ENCODE results near the gene PLA2G3.

Gene PLA2G3, protein sequence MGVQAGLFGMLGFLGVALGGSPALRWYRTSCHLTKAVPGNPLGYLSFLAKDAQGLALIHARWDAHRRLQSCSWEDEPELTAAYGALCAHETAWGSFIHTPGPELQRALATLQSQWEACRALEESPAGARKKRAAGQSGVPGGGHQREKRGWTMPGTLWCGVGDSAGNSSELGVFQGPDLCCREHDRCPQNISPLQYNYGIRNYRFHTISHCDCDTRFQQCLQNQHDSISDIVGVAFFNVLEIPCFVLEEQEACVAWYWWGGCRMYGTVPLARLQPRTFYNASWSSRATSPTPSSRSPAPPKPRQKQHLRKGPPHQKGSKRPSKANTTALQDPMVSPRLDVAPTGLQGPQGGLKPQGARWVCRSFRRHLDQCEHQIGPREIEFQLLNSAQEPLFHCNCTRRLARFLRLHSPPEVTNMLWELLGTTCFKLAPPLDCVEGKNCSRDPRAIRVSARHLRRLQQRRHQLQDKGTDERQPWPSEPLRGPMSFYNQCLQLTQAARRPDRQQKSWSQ

DNA sequence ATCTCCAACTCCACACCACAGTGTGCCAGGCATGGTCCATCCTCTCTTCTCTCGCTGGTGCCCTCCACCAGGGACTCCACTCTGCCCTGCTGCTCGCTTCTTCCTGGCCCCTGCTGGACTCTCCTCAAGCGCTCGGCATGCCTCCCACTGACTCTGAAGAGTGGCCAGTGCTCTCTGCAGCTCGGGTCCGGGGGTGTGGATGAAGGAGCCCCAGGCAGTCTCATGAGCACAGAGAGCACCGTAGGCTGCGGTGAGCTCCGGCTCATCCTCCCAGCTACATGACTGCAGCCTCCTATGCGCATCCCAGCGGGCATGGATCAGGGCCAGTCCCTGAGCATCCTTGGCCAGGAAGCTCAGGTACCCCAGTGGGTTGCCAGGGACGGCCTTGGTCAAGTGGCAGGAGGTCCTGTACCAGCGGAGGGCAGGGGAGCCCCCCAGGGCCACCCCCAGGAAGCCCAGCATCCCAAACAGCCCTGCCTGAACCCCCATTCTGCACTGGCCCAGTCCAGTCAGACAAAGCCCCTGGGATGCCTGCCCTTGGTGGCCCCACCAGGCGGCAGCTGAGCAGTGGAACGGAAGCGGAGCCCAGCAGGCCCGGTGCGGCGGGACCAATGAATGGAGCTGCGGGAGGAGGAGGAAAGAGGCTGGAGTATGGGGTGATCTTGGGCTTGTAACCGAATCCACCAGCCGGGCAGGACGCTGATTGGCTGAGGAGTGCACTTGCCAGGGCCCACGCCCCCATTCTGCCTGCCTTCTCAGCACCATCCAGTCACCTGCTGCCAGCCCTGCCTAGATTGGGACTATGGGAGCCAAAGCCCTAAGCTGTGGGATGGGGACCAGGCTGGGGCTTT is at the start of gene PLA2G3:
TSS of gene PLA2G3 (minus strand) at position 643 of the 851 bp plus-strand sequence. CDS start at position 489, 154 bp downstream.
- no peak for TF ChIP-seq ZFX (IDR thresholded peaks at IDR 0.05; ENCODE audit: borderline replicate concordance)
- TF ChIP-seq, protein P1, sequence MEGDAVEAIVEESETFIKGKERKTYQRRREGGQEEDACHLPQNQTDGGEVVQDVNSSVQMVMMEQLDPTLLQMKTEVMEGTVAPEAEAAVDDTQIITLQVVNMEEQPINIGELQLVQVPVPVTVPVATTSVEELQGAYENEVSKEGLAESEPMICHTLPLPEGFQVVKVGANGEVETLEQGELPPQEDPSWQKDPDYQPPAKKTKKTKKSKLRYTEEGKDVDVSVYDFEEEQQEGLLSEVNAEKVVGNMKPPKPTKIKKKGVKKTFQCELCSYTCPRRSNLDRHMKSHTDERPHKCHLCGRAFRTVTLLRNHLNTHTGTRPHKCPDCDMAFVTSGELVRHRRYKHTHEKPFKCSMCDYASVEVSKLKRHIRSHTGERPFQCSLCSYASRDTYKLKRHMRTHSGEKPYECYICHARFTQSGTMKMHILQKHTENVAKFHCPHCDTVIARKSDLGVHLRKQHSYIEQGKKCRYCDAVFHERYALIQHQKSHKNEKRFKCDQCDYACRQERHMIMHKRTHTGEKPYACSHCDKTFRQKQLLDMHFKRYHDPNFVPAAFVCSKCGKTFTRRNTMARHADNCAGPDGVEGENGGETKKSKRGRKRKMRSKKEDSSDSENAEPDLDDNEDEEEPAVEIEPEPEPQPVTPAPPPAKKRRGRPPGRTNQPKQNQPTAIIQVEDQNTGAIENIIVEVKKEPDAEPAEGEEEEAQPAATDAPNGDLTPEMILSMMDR (IDR thresholded peaks at IDR 0.05), result peak; percentile 48
- H3K27ac ChIP-seq, result peak within 1 kb of the TSS; percentile 95

DNA sequence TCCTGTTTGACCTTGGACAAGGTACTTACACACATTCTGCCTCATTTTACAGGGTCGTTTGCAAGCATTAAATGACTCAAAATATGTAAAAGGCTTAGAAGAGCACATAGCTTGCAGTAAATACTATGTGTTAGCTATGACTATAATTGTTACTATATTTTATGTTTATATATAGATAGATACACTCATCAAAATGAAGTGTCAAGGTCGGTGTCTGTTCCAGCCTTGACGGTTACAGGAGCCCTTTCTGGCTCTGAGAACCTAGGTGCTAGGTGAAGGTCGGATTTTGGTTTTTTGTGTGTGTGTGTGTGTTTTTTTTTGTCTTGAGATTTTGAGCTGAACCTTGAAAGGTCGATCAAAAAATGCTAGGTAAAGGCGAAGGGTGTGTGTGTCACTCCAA is 47.3 kb upstream of the PLA2G3 start:
- TF ChIP-seq ZFX (IDR thresholded peaks at IDR 0.05; ENCODE audit: borderline replicate concordance), result no peak
- TF ChIP-seq, protein P1 (IDR thresholded peaks at IDR 0.05), result no peak
- peak overlapping the region; percentile 62 for H3K27ac ChIP-seq

DNA sequence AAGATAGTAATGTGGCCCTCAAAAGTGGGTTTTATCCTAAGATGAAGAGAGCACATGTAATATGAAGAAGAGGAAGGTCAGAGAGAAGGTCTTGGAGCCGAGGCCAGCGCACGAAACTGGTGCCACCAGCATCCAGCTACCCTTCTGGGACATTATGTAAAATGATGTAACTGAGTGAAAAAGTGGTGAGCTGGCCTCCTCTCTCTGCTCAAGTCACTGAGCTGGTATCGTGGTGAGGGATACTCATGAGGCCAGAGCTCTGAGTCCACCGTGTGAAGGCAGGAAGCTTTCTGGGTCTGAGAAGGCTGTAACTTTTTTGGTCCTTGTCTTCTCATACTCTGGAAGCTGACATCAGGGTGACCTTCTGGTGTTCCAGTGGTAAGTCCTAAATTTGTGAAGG is 44.7 kb upstream of the PLA2G3 start:
- TF ChIP-seq, protein P1 (IDR thresholded peaks at IDR 0.05), result no peak
- no peak for TF ChIP-seq ZFX (IDR thresholded peaks at IDR 0.05; ENCODE audit: borderline replicate concordance)

DNA sequence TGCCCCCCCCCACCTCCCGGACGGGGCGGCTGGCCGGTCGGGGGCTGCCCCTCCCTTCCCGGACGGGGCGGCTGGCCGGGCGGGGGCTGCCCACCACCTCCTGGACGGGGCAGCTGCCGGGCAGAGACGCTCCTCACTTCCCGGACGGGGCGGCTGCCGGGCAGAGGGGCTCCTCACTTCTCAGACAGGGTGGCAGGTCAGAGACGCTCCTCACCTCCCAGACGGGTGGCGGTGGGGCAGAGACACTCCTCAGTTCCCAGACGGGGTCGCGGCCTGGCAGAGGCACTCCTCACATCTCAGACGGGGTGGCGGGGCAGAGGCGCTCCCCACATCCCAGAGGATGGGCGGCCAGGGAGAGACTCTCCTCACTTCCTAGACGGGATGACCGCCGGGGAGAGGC is 43.7 kb upstream of the PLA2G3 start:
- no peak for TF ChIP-seq ZFX (IDR thresholded peaks at IDR 0.05; ENCODE audit: borderline replicate concordance)
- TF ChIP-seq, protein P1 (IDR thresholded peaks at IDR 0.05), result no peak
- peak overlapping the region; percentile 100 for H3K27ac ChIP-seq

More for the DNA sequence above, 44.7 kb upstream of the PLA2G3 start:
- peak overlapping the region; percentile 62 for H3K27ac ChIP-seq

DNA sequence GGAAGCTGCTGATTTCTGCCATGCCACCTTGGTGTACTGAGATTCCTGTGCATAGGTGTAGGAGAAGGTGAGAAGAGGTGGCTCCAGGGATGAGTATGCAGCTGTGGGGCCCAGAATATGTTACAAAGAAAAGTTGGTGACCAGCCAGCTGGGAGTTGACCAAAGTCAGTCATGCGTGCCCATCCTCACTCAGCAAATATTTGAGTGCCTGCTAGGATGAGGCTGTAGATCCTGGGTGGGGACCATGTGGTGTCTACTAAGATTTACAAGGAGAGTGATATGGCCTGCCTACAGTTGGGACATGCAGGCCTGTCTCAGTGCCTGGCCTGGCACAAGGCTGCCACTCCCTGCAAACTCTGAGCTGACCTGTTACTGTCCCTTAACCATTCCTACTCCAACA is 39.0 kb upstream of the PLA2G3 start:
- TF ChIP-seq ZFX (IDR thresholded peaks at IDR 0.05; ENCODE audit: borderline replicate concordance), result no peak
- TF ChIP-seq, protein P1 (IDR thresholded peaks at IDR 0.05), result no peak
- peak overlapping the region; percentile 100 for H3K27ac ChIP-seq

DNA sequence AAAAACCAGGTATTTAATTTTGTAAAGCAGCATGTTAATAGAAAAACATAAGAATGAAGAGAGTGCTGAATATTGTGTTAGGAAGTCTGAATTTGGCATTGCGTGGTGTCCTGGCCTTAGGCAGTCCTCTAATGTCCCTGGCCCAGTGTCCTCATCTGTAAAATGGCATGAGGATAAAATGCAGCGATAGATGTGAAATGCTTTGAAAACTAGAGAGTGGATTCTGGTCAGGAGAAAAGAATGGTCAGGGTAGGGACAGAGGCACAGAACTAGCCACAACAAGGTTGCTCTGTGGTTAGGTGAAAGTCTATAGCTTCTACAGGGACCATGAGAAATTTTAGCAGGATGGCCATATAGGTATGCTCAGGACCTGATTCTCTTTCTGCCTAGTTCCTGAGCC is 38.6 kb upstream of the PLA2G3 start:
- H3K27ac ChIP-seq, result peak overlapping the region; percentile 100
- TF ChIP-seq, protein P1 (IDR thresholded peaks at IDR 0.05), result no peak
- TF ChIP-seq ZFX (IDR thresholded peaks at IDR 0.05; ENCODE audit: borderline replicate concordance), result no peak

Data from 22Rv1 (cell line).